BLaER1 (cell line): ENCODE results near the gene CFL1.

ENCODE experiments used
- H3K27ac ChIP-seq: shearing (Covaris generic); formaldehyde crosslinking; 2 replicates; pipeline ENCODE4 v1.8.1; 2022
- H3K27me3 ChIP-seq: shearing (Covaris generic); formaldehyde crosslinking; 2 replicates; pipeline ENCODE4 v1.8.1; 2022
- H3K36me3 ChIP-seq: shearing (Covaris generic); formaldehyde crosslinking; 2 replicates; pipeline ENCODE4 v1.8.1; 2022
- H3K4me1 ChIP-seq: shearing (Covaris generic); formaldehyde crosslinking; 2 replicates; pipeline ENCODE4 v1.8.1; 2022
- H3K4me2 ChIP-seq: shearing (Covaris generic); formaldehyde crosslinking; 2 replicates; pipeline ENCODE4 v1.8.1; 2022
- H3K4me3 ChIP-seq: shearing (Covaris generic); formaldehyde crosslinking; 2 replicates; pipeline ENCODE4 v1.8.1; 2022
- H3K9ac ChIP-seq: shearing (Covaris generic); formaldehyde crosslinking; 2 replicates; pipeline ENCODE4 v1.8.1; 2022
- H3K9me3 ChIP-seq: shearing (Covaris generic); formaldehyde crosslinking; 2 replicates; pipeline ENCODE4 v1.8.1; 2022
- H4K20me1 ChIP-seq: shearing (Covaris generic); formaldehyde crosslinking; 2 replicates; pipeline ENCODE4 v1.8.1; 2022
- Cebpa-rat ChIP-seq: shearing (Covaris generic); IDR thresholded peaks from 2 replicates; pipeline ENCODE4 v1.8.1; 2022

Gene CFL1

GRCh38 chr11:65857500-65857852 is 504 bp downstream of the CFL1 start:
- peaks cover 70% of the 10 kb centered on the region for H4K20me1 ChIP-seq

DNA sequence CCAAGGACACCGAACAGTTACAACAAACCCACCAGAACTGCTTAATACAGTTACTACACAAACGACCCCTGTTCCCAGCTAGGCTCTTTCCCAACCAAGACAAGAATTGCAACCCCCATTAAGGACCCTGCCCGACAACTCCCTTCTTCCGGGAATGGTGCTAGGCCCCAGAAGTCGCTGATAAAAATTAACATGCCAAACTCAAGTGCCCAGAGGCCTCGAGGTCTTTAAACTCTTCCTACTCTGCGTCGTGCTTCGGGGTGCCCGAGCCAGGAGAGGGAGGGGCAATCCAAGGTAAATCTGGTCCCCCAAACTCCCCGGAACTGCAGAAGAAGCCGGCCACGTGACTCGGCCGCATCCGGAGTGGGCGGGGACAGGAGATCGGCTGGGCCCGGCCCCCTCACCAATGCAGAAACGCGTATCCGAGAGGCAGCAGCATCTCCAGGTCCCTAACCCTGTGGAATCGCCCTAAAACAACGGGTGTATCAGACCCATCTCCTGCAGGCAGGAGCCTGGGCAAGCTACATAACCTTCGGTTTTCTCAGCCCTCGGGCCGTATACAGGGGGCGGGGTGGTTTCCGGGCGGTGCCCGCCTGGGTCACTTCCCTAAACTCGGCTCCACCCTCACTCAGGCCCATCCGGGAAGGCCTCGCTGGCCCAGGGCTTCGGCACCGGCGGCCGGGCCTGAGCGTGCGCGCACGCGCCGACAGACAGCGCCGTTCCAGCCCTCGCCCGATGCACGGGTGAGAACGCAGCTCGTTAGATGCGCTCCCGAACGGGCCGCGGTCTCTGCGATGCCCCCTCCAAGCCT is 1.1 kb downstream of the CFL1 start:
- Histone ChIP-seq H3K9ac (peak overlapping the region; percentile 96), H3K4me1 (peaks cover 43% of the 10 kb centered on the region), H3K36me3 (peaks cover 53% of the 10 kb centered on the region), H3K4me3 (peak overlapping the region; percentile 91), H3K27me3 (no peaks in the 10 kb centered on the region), H3K9me3 (peaks cover 7% of the 10 kb centered on the region; the same call in 1 of the 2 replicates), H4K20me1 (peaks cover 71% of the 10 kb centered on the region), H3K4me2 (peak overlapping the region; percentile 84), H3K27ac (peak overlapping the region; percentile 95)
- no peak for TF ChIP-seq Cebpa-rat

More at GRCh38 chr11:65857500-65857852, 504 bp downstream of the CFL1 start:
- H3K4me2 ChIP-seq, result peak overlapping the region; percentile 84
- peaks cover 48% of the 10 kb centered on the region for H3K4me1 ChIP-seq
- no peaks in the 10 kb centered on the region for H3K27me3 ChIP-seq
- TF ChIP-seq Cebpa-rat, result no peak
- peak overlapping the region; percentile 95 for H3K27ac ChIP-seq
- H3K4me3 ChIP-seq, result peak overlapping the region; percentile 91
- H3K9ac ChIP-seq, result peak overlapping the region; percentile 96
- peaks cover 53% of the 10 kb centered on the region for H3K36me3 ChIP-seq
- H3K9me3 ChIP-seq, result peaks cover 1% of the 10 kb centered on the region; the same call in 1 of the 2 replicates

DNA sequence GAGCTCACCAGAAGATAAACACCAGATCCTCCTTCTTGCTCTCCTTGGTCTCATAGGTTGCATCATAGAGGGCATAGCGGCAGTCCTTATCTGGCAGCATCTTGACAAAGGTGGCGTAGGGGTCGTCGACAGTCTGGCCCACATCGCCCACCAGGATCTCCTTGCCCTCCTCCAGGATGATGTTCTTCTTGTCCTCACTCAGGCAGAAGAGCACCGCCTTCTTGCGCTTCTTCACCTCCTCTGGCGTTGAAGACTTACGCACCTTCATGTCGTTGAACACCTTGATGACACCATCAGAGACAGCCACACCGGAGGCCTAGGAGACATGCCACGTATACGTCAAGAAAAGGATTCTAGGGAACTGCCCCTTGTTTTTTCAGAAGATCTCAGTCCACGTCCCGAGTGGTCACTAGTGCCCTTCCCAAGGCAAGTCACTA is 2.0 kb downstream of the CFL1 start:
- Histone ChIP-seq H3K4me3 (peak overlapping the region; percentile 91), H3K4me2 (peak overlapping the region; percentile 84), H3K27ac (0 out of 2 replicates have a peak overlapping the region, but pooled peaks have one; percentile 95), H3K27me3 (no peaks in the 10 kb centered on the region), H3K4me1 (peaks cover 33% of the 10 kb centered on the region), H3K9me3 (peaks cover 15% of the 10 kb centered on the region), H4K20me1 (peaks cover 71% of the 10 kb centered on the region), H3K9ac (peak overlapping the region; percentile 96), H3K36me3 (peaks cover 58% of the 10 kb centered on the region)
- no peak for TF ChIP-seq Cebpa-rat

GRCh38 chr11:65854852-65855837 is 2.8 kb downstream of the CFL1 start:
- Histone ChIP-seq H3K27me3 (no peaks in the 10 kb centered on the region), H3K4me2 (peak overlapping the region; percentile 84), H3K4me1 (peaks cover 33% of the 10 kb centered on the region), H3K9ac (peak overlapping the region; percentile 96; the same call in 1 of the 2 replicates), H3K4me3 (peak overlapping the region; percentile 91; the same call in 1 of the 2 replicates), H3K27ac (no peak overlapping the region), H4K20me1 (peaks cover 78% of the 10 kb centered on the region), H3K9me3 (peaks cover 15% of the 10 kb centered on the region), H3K36me3 (peaks cover 66% of the 10 kb centered on the region)
- TF ChIP-seq Cebpa-rat, result no peak

DNA sequence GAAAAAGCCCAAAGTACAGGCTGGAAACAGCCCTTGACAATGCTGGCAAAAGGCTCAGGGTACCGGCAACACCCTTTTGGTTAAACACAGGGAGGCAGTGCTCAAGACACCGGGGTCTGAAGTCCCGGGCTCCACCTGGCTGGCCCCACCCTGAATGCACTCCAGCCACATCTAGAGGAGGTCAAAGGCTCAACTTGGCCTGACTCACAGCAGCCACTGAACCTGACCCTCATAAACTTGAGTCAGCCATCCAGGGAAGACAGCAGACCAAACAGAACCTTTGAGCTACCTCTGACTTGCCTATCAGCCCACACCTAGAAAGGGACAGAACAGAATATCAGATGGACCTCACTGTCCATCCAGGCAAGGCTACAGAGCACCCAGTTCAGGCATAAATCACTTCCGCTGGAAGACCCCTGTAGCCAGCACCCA is 3.8 kb downstream of the CFL1 start:
- Histone ChIP-seq H3K36me3 (peaks cover 66% of the 10 kb centered on the region), H3K27me3 (no peaks in the 10 kb centered on the region), H3K9ac (no peak overlapping the region), H3K4me1 (peaks cover 28% of the 10 kb centered on the region), H3K4me2 (no peak overlapping the region), H3K27ac (no peak overlapping the region), H3K9me3 (peaks cover 15% of the 10 kb centered on the region), H3K4me3 (no peak overlapping the region), H4K20me1 (peaks cover 88% of the 10 kb centered on the region)
- no peak for TF ChIP-seq Cebpa-rat

GRCh38 chr11:65853246-65853979 is 4.6 kb downstream of the CFL1 start:
- H3K4me3 ChIP-seq, result no peak overlapping the region
- peaks cover 15% of the 10 kb centered on the region for H3K9me3 ChIP-seq
- peaks cover 92% of the 10 kb centered on the region for H4K20me1 ChIP-seq
- no peak overlapping the region for H3K27ac ChIP-seq
- H3K27me3 ChIP-seq, result no peaks in the 10 kb centered on the region
- peaks cover 66% of the 10 kb centered on the region for H3K36me3 ChIP-seq
- peaks cover 22% of the 10 kb centered on the region for H3K4me1 ChIP-seq
- TF ChIP-seq Cebpa-rat, result no peak
- no peak overlapping the region for H3K9ac ChIP-seq
- no peak overlapping the region for H3K4me2 ChIP-seq

DNA sequence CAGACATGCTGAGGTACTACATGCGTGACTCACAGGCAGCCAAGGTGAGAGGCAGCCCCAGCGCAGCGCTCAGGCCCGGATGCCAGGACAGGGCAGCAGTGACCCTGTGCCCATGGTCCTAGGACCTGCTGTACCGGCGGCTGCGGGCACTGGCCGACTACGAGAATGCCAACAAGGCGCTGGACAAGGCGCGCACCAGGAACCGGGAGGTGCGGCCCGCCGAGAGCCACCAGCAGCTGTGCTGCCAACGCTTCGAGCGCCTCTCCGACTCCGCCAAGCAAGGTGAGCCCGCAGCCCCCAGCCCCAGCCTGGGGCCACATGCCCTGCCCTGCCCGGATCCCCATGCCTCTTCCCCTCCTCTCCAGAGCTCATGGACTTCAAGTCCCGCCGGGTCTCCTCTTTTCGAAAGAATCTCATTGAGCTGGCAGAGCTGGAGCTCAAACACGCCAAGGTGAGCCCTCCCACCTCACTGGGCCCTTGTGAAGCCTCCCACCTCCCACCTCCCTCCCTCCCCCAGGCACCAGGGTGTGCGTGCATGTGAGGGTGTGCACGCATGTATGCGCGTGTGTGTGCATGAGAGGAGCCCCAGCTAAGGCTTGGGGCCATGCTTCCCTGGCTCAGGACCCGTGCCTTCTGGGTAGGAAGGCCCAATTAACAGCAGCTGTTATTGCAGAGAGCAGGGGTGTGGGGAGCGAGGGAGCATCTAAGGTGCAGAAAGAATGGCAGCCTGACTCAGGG is 5.3 kb downstream of the CFL1 start:
- Histone ChIP-seq H4K20me1 (peaks cover 93% of the 10 kb centered on the region), H3K36me3 (peaks cover 66% of the 10 kb centered on the region)

DNA sequence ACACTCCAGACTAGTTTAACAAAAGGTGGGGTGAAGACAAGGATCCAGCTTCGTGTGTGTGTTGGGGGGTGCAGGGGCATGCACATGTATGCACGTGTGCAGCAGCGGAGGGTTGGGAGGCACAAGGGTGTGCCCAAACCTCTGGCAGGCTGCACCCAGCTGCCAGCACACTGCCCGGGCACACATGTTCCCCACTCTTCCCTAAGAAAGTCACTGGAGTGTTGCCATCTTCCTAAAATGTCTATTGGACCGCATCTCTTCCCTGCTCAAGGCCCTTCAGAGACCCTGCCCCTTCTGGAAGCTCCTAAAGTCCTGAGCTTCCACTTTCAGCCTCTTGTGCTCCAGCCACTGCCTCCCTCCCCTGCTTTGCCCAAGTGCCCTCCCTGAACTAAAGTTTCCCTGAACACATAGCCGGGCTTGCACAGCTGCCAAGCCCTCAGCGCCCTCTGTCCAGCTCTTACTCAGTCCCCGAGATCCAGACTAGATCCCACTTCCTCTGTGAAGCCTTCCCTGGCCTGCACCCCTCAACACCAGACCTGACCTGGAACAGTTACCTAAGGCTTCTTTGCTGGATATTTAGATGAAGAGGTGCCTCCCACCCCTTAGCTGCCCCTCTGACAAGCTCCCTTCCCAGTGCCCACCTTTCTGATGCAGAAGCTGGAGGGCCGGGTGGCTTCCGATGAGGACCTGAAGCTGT is 6.0 kb downstream of the CFL1 start:
- H3K27me3 ChIP-seq, result no peaks in the 10 kb centered on the region
- H3K36me3 ChIP-seq, result peaks cover 66% of the 10 kb centered on the region
- H3K27ac ChIP-seq, result no peak overlapping the region

More for the DNA sequence above, 5.3 kb downstream of the CFL1 start:
- Histone ChIP-seq H3K4me3 (no peak overlapping the region), H3K9ac (no peak overlapping the region), H3K9me3 (peaks cover 15% of the 10 kb centered on the region), H3K27me3 (no peaks in the 10 kb centered on the region), H3K4me1 (peaks cover 22% of the 10 kb centered on the region), H3K27ac (no peak overlapping the region), H3K4me2 (no peak overlapping the region)
- TF ChIP-seq Cebpa-rat, result no peak

More for the DNA sequence above, 6.0 kb downstream of the CFL1 start:
- Histone ChIP-seq H3K4me3 (no peak overlapping the region), H4K20me1 (peaks cover 86% of the 10 kb centered on the region), H3K4me1 (peaks cover 22% of the 10 kb centered on the region), H3K4me2 (no peak overlapping the region), H3K9ac (no peak overlapping the region), H3K9me3 (peaks cover 15% of the 10 kb centered on the region)
- no peak for TF ChIP-seq Cebpa-rat
